Measurements from ENCODE around the gene EPB41L4B.

EPB41L4B gene

DNA sequence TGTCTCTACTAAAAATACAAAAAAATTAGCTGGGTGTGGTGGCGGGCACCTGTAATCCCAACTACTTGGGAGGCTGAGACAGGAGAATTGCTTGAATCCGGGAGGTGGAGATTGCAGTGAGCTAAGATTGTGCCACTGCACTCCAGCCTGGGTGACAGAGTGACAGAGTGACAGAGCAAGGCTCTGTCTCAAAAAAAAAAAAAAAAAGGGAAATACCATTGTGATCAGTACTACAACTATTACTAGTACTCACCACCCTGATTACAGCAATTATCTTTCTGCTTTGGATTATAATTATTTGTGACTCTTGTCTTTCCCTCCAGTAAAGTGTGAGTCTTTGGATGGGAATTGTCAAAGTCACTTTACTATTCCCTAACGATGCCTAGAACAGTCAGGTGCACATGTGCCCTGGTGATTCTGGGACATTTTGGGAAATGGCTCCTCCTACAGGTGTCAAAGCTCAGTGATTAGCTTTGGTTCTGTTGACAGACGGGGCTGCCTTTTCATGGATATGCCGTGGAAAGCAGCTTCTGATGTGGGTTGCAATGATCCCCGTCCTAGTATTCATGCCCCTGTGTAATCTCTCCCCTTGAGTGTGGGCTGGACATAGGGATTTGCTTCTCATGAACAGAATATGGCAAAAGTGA, 122.0 kb downstream of the EPB41L4B start:
- H3K4me1 Mint-ChIP-seq, result no peaks in the 10 kb centered on the region
- H3K36me3 Mint-ChIP-seq, result no peaks in the 10 kb centered on the region
- peaks cover 1% of the 10 kb centered on the region for H3K27me3 Mint-ChIP-seq
- no peak overlapping the region for H3K4me3 Mint-ChIP-seq
- no peak overlapping the region for H3K27ac Mint-ChIP-seq
- H3K9me3 Mint-ChIP-seq, result no peaks in the 10 kb centered on the region

- Mint-ChIP-seq H3K4me3 (no peak overlapping the region), H3K27me3 (no peaks in the 10 kb centered on the region), H3K27ac (no peak overlapping the region), H3K9me3 (no peaks in the 10 kb centered on the region), H3K36me3 (no peaks in the 10 kb centered on the region), H3K4me1 (no peaks in the 10 kb centered on the region)
These were observed 126.8 kb downstream of the EPB41L4B start for GRCh38 chr9:109193974-109194556.

- Mint-ChIP-seq H3K4me3 (no peak overlapping the region), H3K9me3 (no peaks in the 10 kb centered on the region), H3K36me3 (no peaks in the 10 kb centered on the region), H3K27ac (no peak overlapping the region), H3K4me1 (no peaks in the 10 kb centered on the region), H3K27me3 (no peaks in the 10 kb centered on the region)
These were observed 128.0 kb downstream of the EPB41L4B start for GRCh38 chr9:109192732-109193361.

- Mint-ChIP-seq H3K36me3 (no peaks in the 10 kb centered on the region), H3K9me3 (no peaks in the 10 kb centered on the region), H3K27ac (no peak overlapping the region), H3K27me3 (no peaks in the 10 kb centered on the region), H3K4me3 (no peak overlapping the region), H3K4me1 (no peaks in the 10 kb centered on the region)
These were observed 129.1 kb downstream of the EPB41L4B start for GRCh38 chr9:109191746-109192145.

- Mint-ChIP-seq H3K27ac (no peak overlapping the region), H3K4me3 (no peak overlapping the region), H3K27me3 (no peaks in the 10 kb centered on the region), H3K9me3 (no peaks in the 10 kb centered on the region), H3K4me1 (no peaks in the 10 kb centered on the region), H3K36me3 (no peaks in the 10 kb centered on the region)
These were observed 130.7 kb downstream of the EPB41L4B start for GRCh38 chr9:109190151-109190550.

DNA sequence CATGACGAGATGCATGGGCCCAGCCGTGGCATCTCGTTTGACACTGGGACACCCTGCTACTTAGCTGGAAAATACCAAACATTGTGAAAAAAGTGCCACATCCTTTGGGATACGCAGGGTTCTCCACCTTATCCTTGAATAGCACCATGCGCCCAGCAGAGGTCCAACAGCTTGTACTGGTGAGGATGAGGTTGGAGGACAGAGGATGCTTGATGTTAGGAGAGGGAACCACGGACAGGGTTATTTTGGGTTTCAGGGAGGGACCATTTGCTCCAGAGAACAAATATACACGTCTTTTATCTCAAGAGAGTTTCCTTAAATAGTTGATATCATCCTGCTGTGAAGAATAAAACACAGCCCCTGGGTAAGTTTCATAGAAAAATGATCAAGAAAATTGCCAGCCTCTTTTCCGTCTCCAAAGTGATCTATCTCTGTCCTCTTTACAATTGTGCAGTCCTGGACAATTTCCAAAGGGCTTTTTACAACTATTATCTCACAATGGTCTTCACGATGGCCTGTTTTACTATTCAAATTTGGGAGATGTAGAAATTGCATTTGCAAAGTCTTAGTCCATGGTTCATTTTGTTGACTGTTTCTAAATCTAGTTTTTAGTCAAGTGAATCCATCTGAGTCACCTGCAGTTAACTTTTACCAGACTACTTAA, 133.9 kb downstream of the EPB41L4B start:
- no peaks in the 10 kb centered on the region for H3K9me3 Mint-ChIP-seq
- H3K4me1 Mint-ChIP-seq, result peaks cover 4% of the 10 kb centered on the region
- no peak overlapping the region for H3K27ac Mint-ChIP-seq
- H3K4me3 Mint-ChIP-seq, result no peak overlapping the region
- H3K27me3 Mint-ChIP-seq, result no peaks in the 10 kb centered on the region
- no peaks in the 10 kb centered on the region for H3K36me3 Mint-ChIP-seq

DNA sequence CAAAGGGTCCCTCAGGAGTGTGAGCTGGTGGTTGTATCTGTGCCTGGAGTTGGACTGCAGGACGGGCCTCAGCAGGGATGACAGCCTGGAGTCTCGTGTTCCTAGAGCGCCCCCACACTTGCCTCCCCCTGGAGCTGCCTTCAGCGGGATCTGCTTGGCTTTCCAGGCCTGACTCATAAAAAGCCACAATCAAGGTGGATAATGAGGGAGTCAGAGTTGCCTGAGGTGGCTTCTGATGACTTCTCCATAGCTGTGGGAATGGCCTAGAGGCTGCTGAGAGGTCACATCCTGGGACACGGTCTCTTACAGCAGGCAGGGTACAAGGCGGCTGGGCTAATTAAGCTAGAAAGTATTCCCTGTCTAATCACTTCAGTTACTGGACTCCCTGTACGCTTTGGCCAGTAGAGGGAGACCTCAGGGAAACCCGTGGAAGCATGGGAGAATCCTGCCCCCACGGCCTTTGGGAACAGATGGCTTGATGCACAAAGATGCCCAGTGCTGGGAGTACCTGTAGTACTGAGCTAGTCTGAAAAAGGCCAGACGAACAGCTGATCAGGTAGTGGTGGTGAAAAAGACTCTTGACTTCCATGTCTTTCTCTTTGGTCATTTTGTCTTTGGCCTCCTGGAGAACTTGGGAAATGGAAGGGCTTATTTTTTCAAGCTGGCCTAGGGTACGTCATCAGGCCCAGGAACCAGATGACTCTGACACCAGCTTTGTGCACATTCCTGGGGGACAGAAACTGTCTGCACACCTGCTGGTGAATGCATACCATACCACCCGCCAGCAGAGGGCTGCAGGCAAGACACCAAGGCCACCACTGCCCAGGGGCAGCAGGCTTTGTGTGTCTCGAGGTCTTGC, 137.7 kb downstream of the EPB41L4B start:
- H3K27me3 Mint-ChIP-seq, result no peaks in the 10 kb centered on the region
- peaks cover 17% of the 10 kb centered on the region for H3K4me1 Mint-ChIP-seq
- no peaks in the 10 kb centered on the region for H3K9me3 Mint-ChIP-seq
- H3K36me3 Mint-ChIP-seq, result no peaks in the 10 kb centered on the region
- no peak overlapping the region for H3K27ac Mint-ChIP-seq
- H3K4me3 Mint-ChIP-seq, result no peak overlapping the region

DNA sequence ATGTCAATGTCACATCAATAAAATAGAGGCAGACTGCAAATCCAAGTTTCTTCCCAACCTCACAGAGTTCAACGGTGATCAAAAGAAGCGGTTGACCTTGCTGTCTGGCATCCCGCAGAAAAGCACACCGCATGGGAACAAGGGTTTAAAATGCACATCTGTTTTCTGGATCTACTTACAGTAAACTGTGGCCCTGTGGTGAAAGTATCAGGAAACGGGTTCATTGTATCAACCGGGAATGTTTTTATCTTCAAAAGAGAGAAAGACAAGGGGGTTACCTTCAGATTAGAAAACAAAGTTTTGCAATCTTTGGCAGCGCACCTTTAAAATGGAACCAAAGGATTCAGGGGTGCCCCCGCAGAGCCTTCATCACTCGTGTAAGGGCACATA, 138.3 kb downstream of the EPB41L4B start:
- H3K4me1 Mint-ChIP-seq, result peaks cover 17% of the 10 kb centered on the region
- no peak overlapping the region for H3K27ac Mint-ChIP-seq
- no peaks in the 10 kb centered on the region for H3K27me3 Mint-ChIP-seq
- no peak overlapping the region for H3K4me3 Mint-ChIP-seq
- no peaks in the 10 kb centered on the region for H3K9me3 Mint-ChIP-seq
- H3K36me3 Mint-ChIP-seq, result no peaks in the 10 kb centered on the region

GRCh38 chr9:109181284-109181683, 139.6 kb downstream of the EPB41L4B start:
- H3K36me3 Mint-ChIP-seq, result no peaks in the 10 kb centered on the region
- peaks cover 17% of the 10 kb centered on the region for H3K4me1 Mint-ChIP-seq
- H3K27ac Mint-ChIP-seq, result no peak overlapping the region
- H3K27me3 Mint-ChIP-seq, result no peaks in the 10 kb centered on the region
- peak overlapping the region; percentile 15 for H3K4me3 Mint-ChIP-seq
- no peaks in the 10 kb centered on the region for H3K9me3 Mint-ChIP-seq

- H3K36me3 Mint-ChIP-seq, result no peaks in the 10 kb centered on the region
- H3K27me3 Mint-ChIP-seq, result no peaks in the 10 kb centered on the region
- no peaks in the 10 kb centered on the region for H3K9me3 Mint-ChIP-seq
- H3K27ac Mint-ChIP-seq, result peak overlapping the region; percentile 84
- H3K4me3 Mint-ChIP-seq, result no peak overlapping the region
- H3K4me1 Mint-ChIP-seq, result peaks cover 17% of the 10 kb centered on the region
These were observed 140.9 kb downstream of the EPB41L4B start for GRCh38 chr9:109179801-109180523.

DNA sequence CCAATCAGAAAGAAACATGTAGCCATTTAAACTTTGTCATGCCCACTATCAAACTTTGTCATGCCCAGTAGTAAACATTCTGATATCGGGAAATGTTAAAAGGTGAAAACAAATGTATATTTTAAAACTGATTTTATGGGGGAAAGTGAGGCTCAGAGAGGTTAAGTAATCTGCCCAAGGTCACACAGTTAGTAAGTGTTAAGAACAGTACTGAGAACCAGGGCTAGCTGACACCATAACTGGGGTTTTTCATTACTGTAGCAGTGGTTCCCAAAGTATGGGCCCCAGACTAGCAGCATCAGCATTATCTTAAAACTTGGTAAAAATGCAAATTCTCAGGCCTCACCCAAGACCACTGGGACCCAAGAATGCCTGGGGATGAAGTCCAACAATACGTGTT, 143.9 kb downstream of the EPB41L4B start:
- Mint-ChIP-seq H3K9me3 (no peaks in the 10 kb centered on the region), H3K4me1 (peaks cover 13% of the 10 kb centered on the region), H3K36me3 (no peaks in the 10 kb centered on the region), H3K27ac (no peak overlapping the region), H3K27me3 (no peaks in the 10 kb centered on the region), H3K4me3 (no peak overlapping the region)

- Mint-ChIP-seq H3K36me3 (no peaks in the 10 kb centered on the region), H3K9me3 (no peaks in the 10 kb centered on the region), H3K4me1 (peaks cover 8% of the 10 kb centered on the region), H3K27ac (no peak overlapping the region), H3K4me3 (no peak overlapping the region), H3K27me3 (no peaks in the 10 kb centered on the region)
These were observed 144.5 kb downstream of the EPB41L4B start for GRCh38 chr9:109176386-109176785.

DNA sequence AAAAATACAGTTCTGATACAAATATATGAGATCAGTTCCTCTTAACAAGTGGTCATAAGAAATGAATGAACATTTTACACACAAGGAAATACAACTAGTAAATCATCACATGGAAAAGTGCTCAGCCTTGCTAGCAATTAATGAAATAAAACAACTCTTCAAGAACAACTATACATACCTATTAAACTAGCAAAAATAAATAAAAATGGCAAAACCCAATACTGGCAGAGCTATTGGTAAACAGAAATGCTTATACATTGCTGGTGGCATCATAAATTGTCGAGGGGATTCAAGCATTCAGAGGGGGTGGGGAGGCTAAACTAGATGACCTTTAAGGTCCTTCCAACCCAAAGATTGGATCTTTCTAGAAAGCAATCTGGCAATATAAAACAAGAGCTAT, 147.9 kb downstream of the EPB41L4B start:
- no peaks in the 10 kb centered on the region for H3K36me3 Mint-ChIP-seq
- H3K9me3 Mint-ChIP-seq, result no peaks in the 10 kb centered on the region
- no peak overlapping the region for H3K4me3 Mint-ChIP-seq
- H3K27me3 Mint-ChIP-seq, result peaks cover 12% of the 10 kb centered on the region
- no peak overlapping the region for H3K27ac Mint-ChIP-seq
- no peaks in the 10 kb centered on the region for H3K4me1 Mint-ChIP-seq

DNA sequence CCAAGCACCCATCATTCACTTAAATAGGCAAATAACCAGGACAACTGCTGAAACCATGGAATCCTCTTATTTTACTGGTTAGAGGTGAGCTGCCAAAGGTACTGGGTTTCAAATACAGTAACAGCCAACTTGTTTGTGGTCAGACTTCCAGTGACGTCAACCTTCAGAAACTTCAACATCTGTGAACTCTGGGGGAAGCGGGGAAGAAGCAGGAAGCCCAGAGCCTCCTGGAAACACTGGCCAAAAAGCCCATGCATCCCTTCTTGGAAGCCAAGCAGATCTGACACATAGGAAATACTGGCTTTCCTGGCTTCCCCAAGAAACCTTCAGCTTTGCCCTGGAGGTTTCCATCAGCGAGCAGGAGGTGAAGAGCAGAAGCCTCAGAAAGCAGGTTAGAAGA, 148.9 kb downstream of the EPB41L4B start:
- Mint-ChIP-seq H3K36me3 (no peaks in the 10 kb centered on the region), H3K4me1 (peaks cover 4% of the 10 kb centered on the region), H3K4me3 (no peak overlapping the region), H3K27ac (no peak overlapping the region), H3K27me3 (peaks cover 15% of the 10 kb centered on the region), H3K9me3 (no peaks in the 10 kb centered on the region)

GRCh38 chr9:109168170-109168569, 152.7 kb downstream of the EPB41L4B start:
- peaks cover 33% of the 10 kb centered on the region for H3K27me3 Mint-ChIP-seq
- peaks cover 3% of the 10 kb centered on the region for H3K36me3 Mint-ChIP-seq
- no peak overlapping the region for H3K4me3 Mint-ChIP-seq
- no peaks in the 10 kb centered on the region for H3K9me3 Mint-ChIP-seq
- no peak overlapping the region for H3K27ac Mint-ChIP-seq
- peaks cover 4% of the 10 kb centered on the region for H3K4me1 Mint-ChIP-seq

All from activated naive CD4-positive, alpha-beta T cell treated with anti-CD3 and anti-CD28 coated beads, Interleukin-2, amount 50 U/mL, for 24 hours (primary cell).